IMR-90 (cell line): ENCODE data around the gene TANGO6. TPM values are rescaled to one million over a fixed set of nuclear protein-coding genes. Genes with fewer than 3 reads are reported as not detected.

Experiments used
- ATAC-seq: fragments of 200-7000 bp; cut with Tn5 transposase; 2 replicates; pipeline ENCODE4 v1.9.1; 2020; ENCODE audit warnings: low read depth, mild to moderate bottlenecking, moderate library complexity
- BruUV-seq: library from RNA; stranded (reverse); fragments of 400-500 nt; replicated peaks from 2 replicates; lab custom pipeline; 2021; lab: Mats Ljungman, UMichigan
- CTCF ChIA-PET: fragments of 300-600 bp; formaldehyde crosslinking; extraction: SDS; loops from one replicate; lab custom pipeline; 2021; ENCODE audit warnings: antibody characterized with exemption; lab: Yijun Ruan, JAX
- POLR2A ChIA-PET: fragments of 300-600 bp; sonication (Branson Sonifier 250); formaldehyde crosslinking; loops from one replicate; lab custom pipeline; 2022; ENCODE audit warnings: antibody characterized with exemption; ENCODE audit not compliant: unreplicated experiment; lab: Charles Lee
- DNase-seq: peaks from one replicate; pipeline ENCODE4 v3.0.0; 2013
- H2AFZ ChIP-seq: replicated peaks from 2 replicates; pipeline ENCODE3; 2013; ENCODE audit warnings: low read length, mild to moderate bottlenecking; ENCODE audit not compliant: poor library complexity
- H2AK5ac ChIP-seq: 2 replicates; pipeline ENCODE4 v1.6.1; 2013; ENCODE audit warnings: low read depth, low read length, inconsistent platforms
- H2AK9ac ChIP-seq: replicated peaks from 2 replicates; pipeline ENCODE3; 2013; ENCODE audit warnings: mild to moderate bottlenecking, low read depth, low read length, moderate library complexity; ENCODE audit not compliant: poor library complexity
- H2BK120ac ChIP-seq: 2 replicates; pipeline ENCODE4 v1.6.1; 2013; ENCODE audit warnings: low read depth, low read length, inconsistent platforms
- H2BK15ac ChIP-seq: 3 replicates; pipeline ENCODE4 v1.6.1; 2013; ENCODE audit warnings: low read depth, low read length, inconsistent platforms
- H2BK20ac ChIP-seq: 2 replicates; pipeline ENCODE4 v1.6.1; 2013; ENCODE audit warnings: low read depth, mild to moderate bottlenecking, inconsistent platforms, low read length, moderate library complexity
- H2BK5ac ChIP-seq: 2 replicates; pipeline ENCODE4 v1.6.1; 2013; ENCODE audit warnings: mild to moderate bottlenecking, low read depth, low read length, inconsistent platforms; ENCODE audit not compliant: poor library complexity, severe bottlenecking
- H3K14ac ChIP-seq: replicated peaks from 2 replicates; pipeline ENCODE4 v1.6.1; 2013; ENCODE audit warnings: low read depth, low read length, inconsistent platforms
- H3K18ac ChIP-seq: 2 replicates; pipeline ENCODE4 v1.6.1; 2013; ENCODE audit warnings: low read depth, low read length, control low read depth
- H3K23ac ChIP-seq: 2 replicates; pipeline ENCODE4 v1.6.1; 2013; ENCODE audit warnings: low read depth, low read length, inconsistent platforms
- H3K27ac ChIP-seq: 2 replicates; pipeline ENCODE4 v1.5.1; 2013; ENCODE audit warnings: mild to moderate bottlenecking, control low read depth, low read length; ENCODE audit not compliant: insufficient read depth
- H3K27me3 ChIP-seq: 2 replicates; pipeline ENCODE4 v1.6.1; 2013; ENCODE audit warnings: low read length; ENCODE audit not compliant: control insufficient read depth, insufficient read depth
- H3K36me3 ChIP-seq: 2 replicates; pipeline ENCODE4 v1.6.1; 2013; ENCODE audit warnings: low read length, mixed read lengths; ENCODE audit not compliant: control insufficient read depth, insufficient read depth
- H3K4ac ChIP-seq: 2 replicates; pipeline ENCODE4 v1.6.1; 2013; ENCODE audit warnings: low read depth, low read length, inconsistent platforms
- H3K4me1 ChIP-seq: 2 replicates; pipeline ENCODE4 v1.6.1; 2013; ENCODE audit warnings: low read length, mixed read lengths; ENCODE audit not compliant: control insufficient read depth, insufficient read depth
- H3K4me2 ChIP-seq: 2 replicates; pipeline ENCODE4 v1.6.1; 2013; ENCODE audit warnings: low read depth, mild to moderate bottlenecking, control low read depth, low read length, moderate library complexity
- H3K4me3 ChIP-seq: 2 replicates; pipeline ENCODE4 v1.5.1; 2013; ENCODE audit warnings: low read depth, mild to moderate bottlenecking, control low read depth, low read length, moderate library complexity; ENCODE audit not compliant: insufficient read depth
- H3K56ac ChIP-seq: 2 replicates; pipeline ENCODE4 v1.6.1; 2013; ENCODE audit warnings: low read length, inconsistent platforms; ENCODE audit not compliant: insufficient read depth; ENCODE audit errors: extremely low read depth
- H3K79me1 ChIP-seq, 2 experiments: 2 replicates each; pipeline ENCODE4 v1.6.1; 2013; ENCODE audit warnings: low read length in 2 of 2, inconsistent platforms in 1 of 2, low read depth in 1 of 2
- H3K9ac ChIP-seq: 2 replicates; pipeline ENCODE4 v1.6.1; 2013; ENCODE audit warnings: low read depth, low read length, control low read depth
- H3K9me1 ChIP-seq: 2 replicates; pipeline ENCODE4 v1.6.1; 2013; ENCODE audit warnings: low read length, inconsistent platforms; ENCODE audit not compliant: insufficient read depth
- H3K9me3 ChIP-seq: 2 replicates; pipeline ENCODE4 v1.6.1; 2013; ENCODE audit warnings: low read length; ENCODE audit not compliant: control insufficient read depth, insufficient read depth
- H4K20me1 ChIP-seq: 2 replicates; pipeline ENCODE4 v1.6.1; 2013; ENCODE audit warnings: low read length, inconsistent platforms; ENCODE audit not compliant: insufficient read depth
- H4K5ac ChIP-seq: 2 replicates; pipeline ENCODE4 v1.6.1; 2013; ENCODE audit warnings: mild to moderate bottlenecking, low read depth, low read length, control low read depth
- H4K8ac ChIP-seq, 2 experiments: 2 replicates each; pipeline ENCODE4 v1.6.1; 2013; ENCODE audit warnings: low read depth in 2 of 2, low read length in 2 of 2, control low read depth in 1 of 2, inconsistent platforms in 1 of 2
- H4K91ac ChIP-seq: 2 replicates; pipeline ENCODE4 v1.6.1; 2013; ENCODE audit warnings: low read depth, low read length, inconsistent platforms; ENCODE audit not compliant: insufficient read depth
- BHLHE40 ChIP-seq: fragments of 150-350 bp; IDR thresholded peaks from 2 replicates; pipeline ENCODE4 v1.6.1; 2016; ENCODE audit warnings: mild to moderate bottlenecking, low read depth, low read length
- CEBPB ChIP-seq: IDR thresholded peaks from 2 replicates; pipeline ENCODE4 v1.6.1; 2012; ENCODE audit warnings: low read depth, low read length, improper control_type of control experiment
- CHD1 ChIP-seq: IDR thresholded peaks from 2 replicates; pipeline ENCODE4 v1.6.1; 2012; ENCODE audit warnings: low read depth, low read length, improper control_type of control experiment
- POLR2A ChIP-seq: IDR thresholded peaks from 2 replicates; pipeline ENCODE4 v1.6.1; 2012; ENCODE audit warnings: mild to moderate bottlenecking, low read depth, low read length
- RCOR1 ChIP-seq: IDR thresholded peaks from 2 replicates; pipeline ENCODE4 v1.6.1; 2012; ENCODE audit warnings: mild to moderate bottlenecking, low read length, improper control_type of control experiment; ENCODE audit not compliant: insufficient replicate concordance
- RFX5 ChIP-seq: IDR thresholded peaks from 2 replicates; pipeline ENCODE4 v1.8.0; 2012; ENCODE audit warnings: low read depth, mild to moderate bottlenecking, low read length, moderate library complexity
- SMC3 ChIP-seq: fragments of 150-350 bp; IDR thresholded peaks from 2 replicates; pipeline ENCODE4 v1.6.1; 2016; ENCODE audit warnings: low read depth, mild to moderate bottlenecking, antibody characterized with exemption, low read length, moderate library complexity
- WGBS, 2 experiments: methylation state at CpG; one replicate each; pipeline versions ENCODE4 v1.1.5 to v1.1.7; 2013; ENCODE audit warnings: missing lambda C conversion rate in 2 of 2; ENCODE audit not compliant: insufficient read length in 1 of 2; ENCODE audit errors: extremely low coverage in 2 of 2; 5-methylcytosine and 5-hydroxymethylcytosine counted together
- dilution Hi-C: fragments of 300-500 bp; cut with HindIII; formaldehyde crosslinking; loops from one replicate; pipeline ENCODE4 v1.14.3; 2018; ENCODE audit warnings: low sequenced_read_pairs; ENCODE audit not compliant: unreplicated experiment
- in situ Hi-C: fragments of 300-500 bp; cut with MboI; formaldehyde crosslinking; loops from 3 replicates; pipeline ENCODE4 v1.14.3; 2019; ENCODE audit warnings: low sequenced_read_pairs, inconsistent platforms, mixed read lengths
- intact Hi-C: fragments of 100-400 bp; cut with micrococcal nuclease; formaldehyde crosslinking; loops from 2 replicates; pipeline ENCODE4 v1.10.0; 2022
- polyA plus RNA-seq, 3 experiments: library from polyadenylated mRNA; depleted of rRNA; stranded (reverse); fragments of >200 nt; gene quantifications; 2 replicates each; pipeline ENCODE4 v1.2.3, GENCODE V29; 2012; ENCODE audit warnings: low replicate concordance in 1 of 3
- total RNA-seq: library from RNA; depleted of rRNA; stranded (reverse); fragments of >200 nt; gene quantifications from 2 replicates; pipeline ENCODE4 v1.2.3, GENCODE V29; 2012

Gene TANGO6
- total and polyA plus RNA-seq, 2 of the 4 experiments (the other 2 are of a cell fraction) = 6.7 to 22.4 TPM

DNA sequence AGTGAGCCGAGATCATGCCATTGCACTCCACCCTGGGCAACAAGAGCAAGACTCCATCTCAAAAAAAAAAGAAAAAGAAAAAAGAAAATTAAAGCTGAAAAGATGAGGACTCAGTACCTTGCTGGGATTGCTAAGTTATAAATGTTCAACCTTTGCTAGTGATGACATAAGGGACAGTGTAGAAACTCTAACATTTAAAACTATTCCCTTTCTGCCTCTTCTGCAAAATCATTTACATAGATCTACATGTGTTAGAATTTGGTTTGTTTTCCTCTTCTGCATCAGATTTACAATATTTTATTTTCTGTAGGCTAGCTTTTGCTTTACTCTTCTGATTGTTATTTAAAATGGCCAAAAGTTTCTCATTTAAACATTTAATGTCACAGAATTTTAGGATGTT, 212.6 kb downstream of the TANGO6 start:
- DNase-seq (no peak), ATAC-seq (no peak)
- no peak overlapping the region for H4K5ac ChIP-seq
- no peak overlapping the region for H4K8ac ChIP-seq
- no peak overlapping the region for H4K91ac ChIP-seq
- no CpG with 5 or more reads among the region's 1 CpG for WGBS, 2 experiments
- H3K18ac ChIP-seq = no peak overlapping the region
- H3K56ac ChIP-seq = no peak overlapping the region
- TF ChIP-seq POLR2A = no peak
- no peak for TF ChIP-seq CEBPB
- TF ChIP-seq BHLHE40 = no peak
- TF ChIP-seq RCOR1 = no peak
- TF ChIP-seq RFX5 = no peak
- no peak for TF ChIP-seq CHD1
- TF ChIP-seq SMC3 = no peak
- CTCF ChIA-PET = no interaction called here
- no peaks in the 10 kb centered on the region for H3K36me3 ChIP-seq
- H3K9me3 ChIP-seq = no peaks in the 10 kb centered on the region
- H2AK9ac ChIP-seq = no peak overlapping the region
- H3K4me1 ChIP-seq = peaks cover 9% of the 10 kb centered on the region
- dilution Hi-C loops (no loop called here), in situ Hi-C loops (no loop called here), intact Hi-C loops (no loop called here)
- H3K27me3 ChIP-seq = no peaks in the 10 kb centered on the region
- no peak overlapping the region for H2BK120ac ChIP-seq
- H3K27ac ChIP-seq = no peak overlapping the region
- H2AK5ac ChIP-seq = no peak overlapping the region
- no peak overlapping the region for H2AFZ ChIP-seq
- POLR2A ChIA-PET = no interaction called here
- H2BK15ac ChIP-seq = no peak overlapping the region
- H3K4ac ChIP-seq = no peak overlapping the region
- H3K14ac ChIP-seq = no peak overlapping the region
- no peaks in the 10 kb centered on the region for H4K20me1 ChIP-seq
- H2BK5ac ChIP-seq = no peak overlapping the region
- H3K9ac ChIP-seq = no peak overlapping the region
- no TSS peak for BruUV-seq
- no peak overlapping the region for H2BK20ac ChIP-seq
- H3K79me1 ChIP-seq = 0 out of 4 replicates have a peak, but pooled peaks cover 0 to 5% of the 10 kb centered on the region in 2 experiments
- peaks cover 12% of the 10 kb centered on the region; the same call in 1 of the 2 replicates for H3K9me1 ChIP-seq
- H3K4me3 ChIP-seq = no peak overlapping the region
- H3K23ac ChIP-seq = no peak overlapping the region
- H3K4me2 ChIP-seq = no peak overlapping the region
